Panc1 (cell line): ENCODE data around the gene ESRRA. TPM values are rescaled to one million over a fixed set of nuclear protein-coding genes. Genes with fewer than 3 reads are reported as not detected.

Experiments
- ATAC-seq: fragments of 200-7000 bp; cut with Tn5 transposase; 2 replicates; pipeline ENCODE4 v1.9.1; 2020; ENCODE audit warnings: mild to moderate bottlenecking, moderate library complexity
- BruUV-seq: library from RNA; stranded (reverse); fragments of 400-500 nt; replicated peaks from 2 replicates; lab custom pipeline; 2021; lab: Mats Ljungman, UMichigan
- CTCF ChIA-PET: fragments of 300-600 bp; sonication (Branson Sonifier 250); formaldehyde crosslinking; loops from one replicate; lab custom pipeline; 2022; ENCODE audit warnings: antibody characterized with exemption; lab: Charles Lee
- POLR2A ChIA-PET: fragments of 300-600 bp; sonication (Branson Sonifier 250); formaldehyde crosslinking; loops from one replicate; lab custom pipeline; 2022; ENCODE audit warnings: antibody characterized with exemption; lab: Charles Lee
- DNase-seq: peaks from one replicate; pipeline ENCODE4 v3.0.0-alpha.2; 2010; ENCODE audit warnings: low read depth, low spot score
- H3K27ac ChIP-seq: 2 replicates; pipeline ENCODE4 v1.5.1; 2011; ENCODE audit warnings: mild to moderate bottlenecking, low read length, inconsistent platforms
- H3K27me3 ChIP-seq: fragments of 200-500 bp; sonication (Bioruptor generic); 2 replicates; pipeline ENCODE4 v1.6.0; 2014; ENCODE audit warnings: low read length, inconsistent platforms; ENCODE audit not compliant: control insufficient read depth, insufficient read depth
- H3K36me3 ChIP-seq: fragments of 200-500 bp; sonication (Bioruptor generic); 2 replicates; pipeline ENCODE4 v1.5.1; 2014; ENCODE audit warnings: inconsistent platforms, mild to moderate bottlenecking, low read length, moderate library complexity; ENCODE audit not compliant: control insufficient read depth, insufficient read depth
- H3K4me1 ChIP-seq: 2 replicates; pipeline ENCODE4 v1.5.1; 2011; ENCODE audit warnings: inconsistent platforms, mild to moderate bottlenecking, low read length, moderate library complexity; ENCODE audit not compliant: control insufficient read depth, insufficient read depth
- H3K4me3 ChIP-seq, 2 experiments: 2 replicates each; pipeline ENCODE4 v1.5.1; 2011 to 2012; ENCODE audit warnings: low read depth in 2 of 2, low read length in 2 of 2, mild to moderate bottlenecking in 2 of 2, inconsistent platforms in 1 of 2, moderate library complexity in 1 of 2
- H3K9me3 ChIP-seq: fragments of 200-500 bp; sonication (Bioruptor generic); 2 replicates; pipeline ENCODE4 v1.5.1; 2014; ENCODE audit warnings: low read depth, mild to moderate bottlenecking, inconsistent platforms, low read length, moderate library complexity; ENCODE audit not compliant: control insufficient read depth, insufficient read depth
- CTCF ChIP-seq: fragments of 450-650 bp; IDR thresholded peaks from 2 replicates; pipeline ENCODE4 v1.5.1; 2017; ENCODE audit warnings: mild to moderate bottlenecking
- POLR2AphosphoS5 ChIP-seq: IDR thresholded peaks from 2 replicates; pipeline ENCODE4 v1.6.1; 2012; ENCODE audit warnings: mild to moderate bottlenecking, low read depth, low read length, moderate library complexity
- REST ChIP-seq, 2 experiments: IDR thresholded peaks; 2 replicates each; pipeline ENCODE4 v1.6.1; 2011 to 2012; ENCODE audit warnings: low read depth in 2 of 2, control low read depth in 1 of 2, low read length in 1 of 2, mild to moderate bottlenecking in 1 of 2, moderate library complexity in 1 of 2; ENCODE audit not compliant: insufficient read depth in 1 of 2
- SIN3A ChIP-seq: IDR thresholded peaks from 2 replicates; pipeline ENCODE4 v1.6.1; 2012; ENCODE audit warnings: low read depth, mild to moderate bottlenecking, low read length, moderate library complexity, borderline replicate concordance; ENCODE audit not compliant: insufficient read depth
- TCF7L2 ChIP-seq: IDR thresholded peaks from 2 replicates; pipeline ENCODE4 v1.6.1; 2011; ENCODE audit warnings: mild to moderate bottlenecking, low read depth, low read length, inconsistent platforms
- in situ Hi-C: cut with HindIII; loops from 2 replicates; pipeline ENCODE4 v1.10.0; 2016; ENCODE audit warnings: low sequenced_read_pairs, low pct_unique_long_range_greater_than_20kb
- intact Hi-C: fragments of 100-400 bp; cut with micrococcal nuclease; formaldehyde crosslinking; loops from one replicate; pipeline ENCODE4 v1.10.0; 2022; ENCODE audit not compliant: unreplicated experiment
- total RNA-seq: library from RNA; stranded (reverse); gene quantifications from one replicate; pipeline ENCODE4 v1.2.1, GENCODE V29; 2021; ENCODE audit not compliant: unreplicated experiment

The ESRRA gene
- total RNA-seq, 1 experiment from 2014 or later: 81.6 TPM

DNA sequence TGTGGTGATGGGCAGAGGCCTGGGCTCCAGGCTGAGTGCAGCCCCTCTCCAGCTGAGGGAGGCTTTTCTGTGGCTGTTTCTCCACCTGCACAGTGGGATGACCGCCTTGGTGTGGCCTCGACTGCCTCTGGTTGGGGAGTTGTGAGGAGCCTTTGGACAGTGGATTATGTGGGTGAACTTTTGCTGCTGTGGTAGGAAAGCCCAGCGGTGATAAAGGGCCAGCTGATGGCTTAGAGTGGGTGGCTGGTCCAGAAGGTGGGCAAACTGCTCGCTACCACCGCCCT, 1.4 kb upstream of the ESRRA start:
- intact Hi-C loops: loop anchor here (10.0 kb wide), 1 partner anchor 59 kb away; the partner anchor contains the start of genes FKBP2 and PPP1R14B
- in situ Hi-C loops: no loop called here

More for the DNA sequence above, 1.4 kb upstream of the ESRRA start:
- Histone ChIP-seq H3K4me1 (peaks cover 15% of the 10 kb centered on the region), H3K9me3 (no peaks in the 10 kb centered on the region), H3K36me3 (no peaks in the 10 kb centered on the region), H3K27ac (peak overlapping the region; percentile 95), H3K27me3 (no peaks in the 10 kb centered on the region), H3K4me3 (peak overlapping the region; percentile 72 to 96)
- no TSS peak for BruUV-seq
- DNase-seq: no peak
- no peak for ATAC-seq
- CTCF ChIA-PET: interaction anchor here (0.5 to 2.3 kb wide), 7 partner anchors 14 to 53 kb away, joined by 3 to 25 read pairs (median 4); partner anchors contain the start of genes BAD, GPR137, PRDX5 and TRMT112
- TF ChIP-seq CTCF (no peak), TCF7L2 (no peak), SIN3A (no peak), POLR2AphosphoS5 (no peak), REST (IDR thresholded peaks at IDR 0.05; ENCODE audit: insufficient read depth in 1 of 2, low read depth in 2 of 2, low read length in 1 of 2) (no peak)
- POLR2A ChIA-PET: interaction anchor here (0.6 to 1.5 kb wide), 2 partner anchors 19 to 98 kb away, joined by 9 to 10 read pairs; partner anchors contain the start of gene GPR137
